Heart left ventricle (tissue), 16 donors: ENCODE data around the gene SH3D19. TPM values are rescaled to one million over a fixed set of nuclear protein-coding genes. Genes with fewer than 3 reads are reported as not detected.

Experiments used
- ATAC-seq, 4 donors: fragments of 200-7000 bp; cut with Tn5 transposase; one replicate each; pipeline ENCODE4 v1.9.1; 2020 to 2022; ENCODE audit warnings: moderate library complexity in 4 of 4, mild to moderate bottlenecking in 3 of 4, moderate number of reproducible peaks in 1 of 4
- DNase-seq, 5 donors: peaks; one replicate each; pipeline ENCODE4 v3.0.0-alpha.2; 2020
- H3K27ac ChIP-seq, 12 donors: fragments of 200-600 bp; sonication (generic) in 4 of 12; one replicate each; pipeline versions ENCODE4 v1.5.0 to v1.8.0; 2016 to 2022; ENCODE audit warnings: mild to moderate bottlenecking in 2 of 12
- H3K27me3 ChIP-seq, 9 donors: fragments of 200-600 bp; sonication (generic) in 2 of 9; one replicate each; pipeline versions ENCODE4 v1.5.1 to v1.8.0; 2016 to 2022; ENCODE audit warnings: mild to moderate bottlenecking in 3 of 9
- H3K36me3 ChIP-seq, 9 donors: fragments of 200-600 bp; sonication (generic) in 2 of 9; one replicate each; pipeline versions ENCODE4 v1.5.0 to v1.8.0; 2018 to 2022; ENCODE audit warnings: mild to moderate bottlenecking in 2 of 9
- H3K4me1 ChIP-seq, 12 donors: fragments of 200-600 bp; sonication (generic) in 4 of 12; one replicate each; pipeline versions ENCODE4 v1.5.0 to v1.8.0; 2016 to 2022; ENCODE audit warnings: mild to moderate bottlenecking in 3 of 12
- H3K4me3 ChIP-seq, 12 donors: fragments of 200-600 bp; sonication (generic) in 4 of 12; one replicate each; pipeline versions ENCODE4 v1.5.0 to v1.8.0; 2017 to 2022; ENCODE audit warnings: mild to moderate bottlenecking in 9 of 12, moderate library complexity in 4 of 12
- H3K9me3 ChIP-seq, 12 donors: fragments of 200-600 bp; sonication (generic) in 4 of 12; one replicate each; pipeline versions ENCODE4 v1.5.0 to v1.8.0; 2016 to 2022; ENCODE audit warnings: mild to moderate bottlenecking in 1 of 12
- CTCF ChIP-seq, 12 donors: fragments of 200-600 bp; sonication (generic) in 4 of 12; IDR thresholded peaks; one replicate each; pipeline versions ENCODE4 v1.5.0 to v1.8.0; 2018 to 2022; ENCODE audit warnings: antibody characterized with exemption in 12 of 12, mild to moderate bottlenecking in 5 of 12
- POLR2A ChIP-seq, 2 donors: fragments of 450-650 bp; IDR thresholded peaks; one replicate each; pipeline ENCODE4 v1.6.1; 2017; ENCODE audit warnings: antibody characterized with exemption in 2 of 2, mild to moderate bottlenecking in 2 of 2, moderate library complexity in 2 of 2
- WGBS, 4 donors: extraction: QIAGEN DNeasy Blood & Tissue Kit in 2 of 4; methylation state at CpG; one replicate each; pipeline versions ENCODE4 v1.1.5 to v1.1.7; 2013 to 2018; 5-methylcytosine and 5-hydroxymethylcytosine counted together
- intact Hi-C, 10 donors: fragments of 100-400 bp; cut with DNase I; formaldehyde crosslinking; loops; one replicate each; pipeline versions ENCODE4 v1.11.1 to v1.14.2; 2022
- polyA plus RNA-seq, 2 donors: library from polyadenylated mRNA; stranded (reverse); fragments of 200-250 nt; gene quantifications; one replicate each; pipeline ENCODE4 v1.2.3, GENCODE V29; 2013
- total RNA-seq, 9 donors: library from RNA; depleted of rRNA in 2 of 9; stranded (reverse); fragments of >200 nt in 2 of 9; fragmentation: NEBNext Ultra II Directional in 3 of 9; extraction: Animal tissue kit (Norgen Biotek cat#: 25700) in 3 of 9; gene quantifications; one replicate each; pipeline versions ENCODE4 v1.1.0 to v1.2.4, GENCODE V29; 2016 to 2023
- donor health status: ischemic (EF 13 %, LVEDD 7.1; RV severe dilation, severe dysfunction).
- donor health status: healthy with polysubstance abuse.
- donor health status: DM: no; HTN: yes; CAD: no.
- donor health status: DM: no; HTN: no; CAD: no.
- donor health status: ischemic (EF 25% LVEDD 6.9; RV normal size, moderate dysfunction).
- donor health status: ischemic (EF 25% LVEDD 5.7; RV mildly dilated, moderate dysfunction).
- donor health status: healthy.
- donor health status: DM: yes; HTN: yes; CAD: no.
- donor health status: ischemic (EF 35%, LVEDD 5.7; RV mildly dilated, moderate dysfunction).
- donor health status: nonischemic (EF 11% LVEDD 7.7; RV severe dilation, severe dysfunction).
- donor health status: DM: yes; HTN: yes; CAD: no.
- donor health status: PGD.
- donor health status: ischemic (EF 29% LVEDD 5.4; RV normal size, mild dysfunction).
- donor health status: nonischemic (EF 23%, LVEDD 6.1; RV moderate dilation, normal function).

The SH3D19 gene
- total and polyA plus RNA-seq, 11 donors = 60.4 to 173 (median 126) TPM

GRCh38 chr4:151297170-151297569 is 28.2 kb downstream of the SH3D19 start:
- H3K27me3 ChIP-seq = no peaks in the 10 kb centered on the region
- intact Hi-C loops = no loop called here
- H3K4me3 ChIP-seq = no peak overlapping the region
- H3K9me3 ChIP-seq = no peaks in the 10 kb centered on the region
- peaks cover 0 to 52% (median 25%) of the 10 kb centered on the region in 12 donors for H3K4me1 ChIP-seq
- ATAC-seq (peak; percentile 88 to 89 (median 88)), DNase-seq (no peak)
- TF ChIP-seq CTCF (IDR thresholded peaks at IDR 0.05) = no peak
- H3K27ac ChIP-seq = peak overlapping the region; percentile 15 to 78 (median 66)
- no peaks in the 10 kb centered on the region for H3K36me3 ChIP-seq

GRCh38 chr4:151296227-151296626 is 29.2 kb downstream of the SH3D19 start:
- WGBS, 4 donors = 77 to 83% (median 80%) methylated on average over 3 of the region's 3 CpGs
- Histone ChIP-seq H3K27me3 (no peaks in the 10 kb centered on the region), H3K36me3 (no peaks in the 10 kb centered on the region), H3K27ac (peak overlapping the region in 11 of 12 donors; percentile 9 to 78 (median 67)), H3K4me1 (peaks cover 0 to 58% (median 26%) of the 10 kb centered on the region in 12 donors), H3K9me3 (no peaks in the 10 kb centered on the region), H3K4me3 (no peak overlapping the region)
- TF ChIP-seq POLR2A (IDR thresholded peaks at IDR 0.05) (no peak), CTCF (IDR thresholded peaks at IDR 0.05) (no peak)
- intact Hi-C loops = no loop called here
- DNase-seq (no peak), ATAC-seq (no peak)

GRCh38 chr4:151294833-151295496 is 30.4 kb downstream of the SH3D19 start:
- H3K4me1 ChIP-seq = peaks cover 0 to 63% (median 26%) of the 10 kb centered on the region in 12 donors
- no peak overlapping the region for H3K4me3 ChIP-seq
- H3K27me3 ChIP-seq = no peaks in the 10 kb centered on the region
- TF ChIP-seq POLR2A (IDR thresholded peaks at IDR 0.05) = no peak
- ATAC-seq (peak in 2 of 4 donors; percentile 10 to 23), DNase-seq (no peak)
- intact Hi-C loops = no loop called here
- WGBS, 4 donors = 86 to 91% (median 87%) methylated on average over 5 of the region's 5 CpGs
- H3K9me3 ChIP-seq = peaks cover 0 to 5% (median 0%) of the 10 kb centered on the region in 12 donors
- peak overlapping the region in 8 of 12 donors; percentile 3 to 78 (median 68) for H3K27ac ChIP-seq
- no peaks in the 10 kb centered on the region for H3K36me3 ChIP-seq

GRCh38 chr4:151292038-151292437 is 33.4 kb downstream of the SH3D19 start:
- Histone ChIP-seq H3K9me3 (peaks cover 0 to 7% (median 0%) of the 10 kb centered on the region in 12 donors), H3K4me3 (no peak overlapping the region), H3K36me3 (no peaks in the 10 kb centered on the region), H3K27ac (no peak overlapping the region), H3K27me3 (no peaks in the 10 kb centered on the region), H3K4me1 (peaks cover 0 to 68% (median 18%) of the 10 kb centered on the region in 12 donors)
- DNase-seq (no peak), ATAC-seq (no peak)
- WGBS, 4 donors = 96 to 99% (median 96%) methylated on average over 2 of the region's 2 CpGs
- intact Hi-C loops = no loop called here
- no peak for TF ChIP-seq POLR2A (IDR thresholded peaks at IDR 0.05)
- no peak for TF ChIP-seq CTCF (IDR thresholded peaks at IDR 0.05)

GRCh38 chr4:151291485-151291884 is 33.9 kb downstream of the SH3D19 start:
- Histone ChIP-seq H3K27ac (no peak overlapping the region), H3K9me3 (peaks cover 0 to 7% (median 0%) of the 10 kb centered on the region in 12 donors), H3K4me1 (peaks cover 0 to 62% (median 13%) of the 10 kb centered on the region in 12 donors), H3K27me3 (no peaks in the 10 kb centered on the region), H3K4me3 (no peak overlapping the region), H3K36me3 (no peaks in the 10 kb centered on the region)
- DNase-seq = no peak
- no peak for ATAC-seq
- 28 to 52% (median 33%) methylated on average over 1 of the region's 1 CpG for WGBS, 4 donors
- intact Hi-C loops = no loop called here
- TF ChIP-seq CTCF (IDR thresholded peaks at IDR 0.05) = no peak
- no peak for TF ChIP-seq POLR2A (IDR thresholded peaks at IDR 0.05)
